GM12865 (cell line): ENCODE results near the gene IDI2.
"Not testable (repeated sequence)": the region's sequence is repeated elsewhere in the genome, so short reads cannot be mapped to it uniquely, and the experiment has no call there.

Source experiments
- DNase-seq: peaks from one replicate; pipeline ENCODE4 v3.0.0; 2010; ENCODE audit warnings: low read depth
- H3K4me3 ChIP-seq: 2 replicates; pipeline ENCODE4 v1.5.1; 2011; ENCODE audit warnings: mild to moderate bottlenecking, low read depth, low read length, control low read depth
- CTCF ChIP-seq: IDR thresholded peaks from 2 replicates; pipeline ENCODE4 v1.5.1; 2011; ENCODE audit warnings: low read length, control low read depth, low read depth, inconsistent platforms; ENCODE audit not compliant: insufficient read depth; ENCODE audit errors: missing control alignments

IDI2 gene

DNA sequence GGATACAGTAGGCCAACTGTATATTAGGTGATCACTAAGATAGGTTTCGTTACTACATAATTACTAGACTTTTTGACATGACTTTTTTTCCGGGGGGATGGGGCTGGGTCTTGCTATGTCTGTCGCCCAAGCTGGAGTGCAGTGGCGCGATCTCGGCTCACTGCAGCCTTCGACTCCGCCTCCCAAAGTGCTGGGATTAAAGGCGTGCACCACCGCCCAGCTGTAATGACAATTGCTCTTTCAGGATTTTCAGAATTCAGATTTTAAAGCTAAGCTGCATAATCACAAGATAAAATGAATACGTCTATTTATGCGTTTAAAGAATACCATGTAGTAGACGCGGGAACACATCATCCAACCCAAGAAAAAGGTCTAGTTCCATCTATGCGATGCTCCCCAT, 22.3 kb upstream of the IDI2 start:
- TF ChIP-seq CTCF = no peak
- peak overlapping the region; percentile 99 for H3K4me3 ChIP-seq
- peak; percentile 41 for DNase-seq

DNA sequence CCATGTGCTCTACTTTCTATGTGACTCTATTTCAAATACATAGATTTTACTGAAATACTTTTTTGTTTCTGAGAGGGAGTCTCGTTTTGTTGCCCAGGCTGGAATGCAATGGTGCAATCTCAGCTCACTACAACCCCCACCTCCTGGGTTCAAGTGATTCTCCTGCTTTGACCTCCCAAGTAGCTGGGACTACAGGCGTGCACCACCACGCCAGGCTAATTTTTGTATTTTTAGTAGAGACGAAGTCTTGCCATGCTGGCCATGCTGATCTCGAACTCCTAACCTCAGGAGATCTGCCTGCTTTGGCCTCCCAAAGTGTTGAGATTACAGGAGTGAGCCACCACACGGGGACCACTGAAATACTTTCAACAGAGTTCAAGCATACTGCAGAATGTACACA, 19.8 kb upstream of the IDI2 start:
- TF ChIP-seq CTCF = no peak
- H3K4me3 ChIP-seq = peak overlapping the region; percentile 50
- DNase-seq = no peak

DNA sequence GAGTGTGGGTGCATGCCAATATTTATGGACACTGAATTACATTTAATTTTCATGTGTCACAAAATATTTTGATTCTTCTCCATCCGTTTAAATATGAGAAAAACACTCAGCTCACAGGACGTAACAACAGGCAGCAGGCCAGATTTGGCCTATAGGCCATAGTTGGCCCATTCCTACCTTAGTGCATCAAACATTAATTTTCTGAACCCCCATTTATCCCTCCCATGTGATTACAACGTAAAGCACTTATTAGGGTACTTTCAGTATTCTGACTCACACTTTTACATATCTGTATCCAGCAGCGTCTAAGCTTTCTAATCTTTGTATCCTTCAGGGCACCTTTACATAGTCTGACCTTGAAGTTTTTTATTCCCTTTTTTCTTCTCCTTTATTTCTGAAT, 19.3 kb upstream of the IDI2 start:
- TF ChIP-seq CTCF = no peak
- peak overlapping the region; percentile 50 for H3K4me3 ChIP-seq
- DNase-seq = no peak

GRCh38 chr10:1044146-1044545, 18.5 kb upstream of the IDI2 start:
- DNase-seq = peak; percentile 31
- no peak for TF ChIP-seq CTCF
- H3K4me3 ChIP-seq = peak overlapping the region; percentile 50

- H3K4me3 ChIP-seq = peak overlapping the region; percentile 50
- TF ChIP-seq CTCF = no peak
- peak; percentile 79 for DNase-seq
Observed at GRCh38 chr10:1043532-1043995, 17.9 kb upstream of the IDI2 start.

- no peak overlapping the region for H3K4me3 ChIP-seq
- DNase-seq = no peak
- no peak for TF ChIP-seq CTCF
Observed at GRCh38 chr10:1041514-1041913, 15.9 kb upstream of the IDI2 start.

DNA sequence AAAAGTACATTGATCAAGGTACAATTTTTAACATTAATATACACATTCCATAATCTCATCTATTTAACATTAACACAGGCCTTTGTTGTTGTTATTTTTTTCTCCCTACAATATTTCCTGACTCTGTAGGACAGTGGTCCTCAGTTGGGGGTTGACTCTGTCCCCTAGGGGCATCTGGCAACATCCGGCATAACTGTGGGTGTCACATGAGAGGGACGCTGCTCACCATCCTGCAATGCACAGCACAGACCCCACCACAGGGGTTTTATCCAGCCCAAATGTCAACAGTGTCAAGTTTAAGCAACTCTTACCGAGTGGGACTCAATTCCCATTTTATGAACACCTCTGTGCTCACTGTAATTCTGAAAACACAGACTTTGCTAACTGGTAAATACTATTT, 14.5 kb upstream of the IDI2 start:
- H3K4me3 ChIP-seq = no peak overlapping the region
- no peak for DNase-seq
- TF ChIP-seq CTCF = no peak

- not testable (repeated sequence) for H3K4me3 ChIP-seq
Observed at GRCh38 chr10:1038769-1039168, 13.1 kb upstream of the IDI2 start.

More at GRCh38 chr10:1038769-1039168, 13.1 kb upstream of the IDI2 start:
- not testable (repeated sequence) for DNase-seq
